Mucosa of descending colon (tissue), 3 donors: ENCODE measurements around the gene PIP5K1A. TPM values are rescaled to one million over a fixed set of nuclear protein-coding genes. Genes with fewer than 3 reads are reported as not detected.

Experiments
- ATAC-seq: fragments of 200-7000 bp; cut with Tn5 transposase; one replicate; pipeline ENCODE4 v1.9.1; 2020; ENCODE audit warnings: mild to moderate bottlenecking, moderate library complexity
- DNase-seq, 3 donors: peaks; one replicate each; pipeline ENCODE4 v3.0.0-alpha.2; 2020
- H3K36me3 ChIP-seq: fragments of 200-600 bp; one replicate; pipeline ENCODE4 v1.8.0; 2021; ENCODE audit warnings: low read depth, mild to moderate bottlenecking
- H3K4me1 ChIP-seq: fragments of 200-600 bp; one replicate; pipeline ENCODE4 v1.8.0; 2021; ENCODE audit warnings: low read depth, mild to moderate bottlenecking
- H3K4me3 ChIP-seq: fragments of 200-600 bp; one replicate; pipeline ENCODE4 v1.8.0; 2021; ENCODE audit warnings: mild to moderate bottlenecking
- H3K9me3 ChIP-seq: fragments of 200-600 bp; one replicate; pipeline ENCODE4 v1.8.0; 2021; ENCODE audit warnings: mild to moderate bottlenecking
- CTCF ChIP-seq: fragments of 200-600 bp; IDR thresholded peaks from one replicate; pipeline ENCODE4 v1.8.0; 2022; ENCODE audit warnings: antibody characterized with exemption, mild to moderate bottlenecking
- intact Hi-C, 2 donors: fragments of 100-400 bp; cut with DNase I in 1 of 2; cut with micrococcal nuclease in 1 of 2; formaldehyde crosslinking; loops; one replicate each; pipeline versions ENCODE4 v1.11.0 to v1.11.1; 2022; cut with DNase I, micrococcal nuclease
- long read RNA-seq, 2 donors: library from polyadenylated mRNA; unstranded; transcript quantifications; one replicate each; pipeline ENCODE4 v2.0.0, GENCODE V29; 2019 to 2021
- total RNA-seq, 3 donors: library from RNA; stranded (reverse); fragmentation: NEBNext Ultra II Directional in 2 of 3; extraction: Animal tissue kit (Norgen Biotek cat#: 25700) in 2 of 3; gene quantifications; one replicate each; pipeline versions ENCODE4 v1.2.1 to v1.2.4, GENCODE V29; 2021 to 2023
- donor health status: DM: no; HTN: no; CAD: no; lungs with moderate emphysema.
- donor health status: DM: no; HTN: no; CAD: no.
- donor health status: DM: no; HTN: yes; CAD: no.

Gene PIP5K1A
- total RNA-seq: 10 to 100 TPM; 38.4 to 47.5 (median 39.2) TPM
- long read RNA-seq, donor 1, transcript PIP5K1A-204 (15 exons, 3,737 nt): major isoform, 7 of 13 reads
- long read RNA-seq, donor 1, partial matches to known transcripts: 2 of 13 reads
- long read RNA-seq, donor 1, other reads (novel, unspliced or antisense): 2 of 13 reads
- long read RNA-seq, donor 2, partial matches to known transcripts: 0 of 3 reads
- long read RNA-seq, donor 2, other reads (novel, unspliced or antisense): 3 of 3 reads

GRCh38 chr1:151198254-151199127, at the start of gene PIP5K1A:
TSS of gene PIP5K1A (plus strand) at chr1:151198552. CDS start at chr1:151198997, 445 bp downstream.
- ATAC-seq: peak; percentile 86
- intact Hi-C loops: loop anchor here in 1 of 2 donors (5.0 kb wide), 1 partner anchor 54 kb away; the partner anchor contains the start of gene PSMD4
- Histone ChIP-seq H3K36me3 (no peaks in the 10 kb centered on the region), H3K4me1 (peaks cover 27% of the 10 kb centered on the region), H3K4me3 (peak within 1 kb of the TSS; percentile 58), H3K9me3 (no peaks in the 10 kb centered on the region)
- peak; percentile 16 for TF ChIP-seq CTCF
- DNase-seq: peak; percentile 98 to 99 (median 98)

GRCh38 chr1:151156515-151156819, 41.9 kb upstream of the PIP5K1A start, which contains the start of gene TNFAIP8L2:
TSS of gene TNFAIP8L2 (plus strand) at chr1:151156649. CDS start at chr1:151158698, 2,049 bp downstream.
- DNase-seq (peak; percentile 75 to 88 (median 83)), ATAC-seq (peak; percentile 88)
- Histone ChIP-seq H3K4me3 (no peak within 1 kb of the TSS), H3K9me3 (no peaks in the 10 kb centered on the region), H3K4me1 (peaks cover 4% of the 10 kb centered on the region), H3K36me3 (no peaks in the 10 kb centered on the region)
- no peak for TF ChIP-seq CTCF
- intact Hi-C loops: no loop called here

- intact Hi-C loops: no loop called here
- no peak for TF ChIP-seq CTCF
- peak; percentile 44 to 71 (median 45) for DNase-seq
- no peak overlapping the region for H3K4me3 ChIP-seq
- no peaks in the 10 kb centered on the region for H3K36me3 ChIP-seq
- peak; percentile 61 for ATAC-seq
- no peaks in the 10 kb centered on the region for H3K9me3 ChIP-seq
- H3K4me1 ChIP-seq: peaks cover 4% of the 10 kb centered on the region
Observed at GRCh38 chr1:151157067-151157531, 41.3 kb upstream of the PIP5K1A start.

- intact Hi-C loops: no loop called here
- DNase-seq (peak in 1 of 3 donors; percentile 18), ATAC-seq (no peak)
- Histone ChIP-seq H3K9me3 (no peaks in the 10 kb centered on the region), H3K36me3 (no peaks in the 10 kb centered on the region), H3K4me1 (peaks cover 4% of the 10 kb centered on the region), H3K4me3 (no peak overlapping the region)
- no peak for TF ChIP-seq CTCF
Observed at GRCh38 chr1:151158326-151158725, 40.0 kb upstream of the PIP5K1A start.

- no peak for TF ChIP-seq CTCF
- no peaks in the 10 kb centered on the region for H3K36me3 ChIP-seq
- H3K4me1 ChIP-seq: peaks cover 4% of the 10 kb centered on the region
- ATAC-seq (no peak), DNase-seq (peak in 1 of 3 donors; percentile 56)
- intact Hi-C loops: no loop called here
- no peaks in the 10 kb centered on the region for H3K9me3 ChIP-seq
- H3K4me3 ChIP-seq: no peak overlapping the region
Observed at GRCh38 chr1:151158751-151159251, 39.6 kb upstream of the PIP5K1A start.
